Measurements from ENCODE around the gene TMEM121B.

Gene TMEM121B

DNA sequence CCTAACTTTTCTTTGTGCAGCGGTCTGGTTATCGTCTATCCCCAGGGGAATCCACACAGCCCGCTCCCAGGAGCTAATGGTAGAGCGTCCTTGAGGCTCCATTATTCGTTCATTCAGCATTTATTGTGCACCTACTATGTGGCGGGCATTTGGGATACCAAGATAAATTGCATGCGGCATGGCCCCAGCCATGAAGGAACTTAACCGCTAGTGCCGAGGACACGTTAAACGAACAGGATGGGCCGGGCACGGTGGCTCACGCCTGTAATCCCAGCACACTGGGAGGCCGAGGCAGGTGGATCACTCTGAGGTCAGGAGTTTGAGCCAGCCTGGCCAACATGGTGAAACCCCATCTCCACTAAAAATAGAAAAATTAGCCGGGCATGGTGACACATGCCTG lies 11.2 kb downstream of the TMEM121B start:
- FAIRE-seq = no peak

DNA sequence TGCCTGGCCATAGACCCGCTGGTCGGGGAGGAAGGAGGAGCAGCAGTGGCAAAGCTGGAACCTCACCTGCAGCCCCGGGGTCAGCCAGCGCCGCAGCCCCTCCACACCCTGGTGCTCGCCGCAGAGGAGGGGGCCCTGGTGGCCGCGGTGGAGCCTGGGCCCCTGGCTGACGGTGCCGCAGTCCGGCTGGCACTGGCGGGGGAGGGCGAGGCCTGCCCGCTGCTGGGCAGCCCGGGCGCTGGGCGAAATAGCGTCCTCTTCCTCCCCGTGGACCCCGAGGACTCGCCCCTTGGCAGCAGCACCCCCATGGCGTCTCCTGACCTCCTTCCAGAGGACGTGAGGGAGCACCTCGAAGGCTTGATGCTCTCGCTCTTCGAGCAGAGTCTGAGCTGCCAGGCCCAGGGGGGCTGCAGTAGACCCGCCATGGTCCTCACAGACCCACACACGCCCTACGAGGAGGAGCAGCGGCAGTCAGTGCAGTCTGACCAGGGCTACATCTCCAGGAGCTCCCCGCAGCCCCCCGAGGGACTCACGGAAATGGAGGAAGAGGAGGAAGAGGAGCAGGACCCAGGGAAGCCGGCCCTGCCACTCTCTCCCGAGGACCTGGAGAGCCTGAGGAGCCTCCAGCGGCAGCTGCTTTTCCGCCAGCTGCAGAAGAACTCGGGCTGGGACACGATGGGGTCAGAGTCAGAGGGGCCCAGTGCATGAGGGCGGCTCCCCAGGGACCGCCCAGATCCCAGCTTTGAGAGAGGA lies 11.9 kb downstream of the TMEM121B start:
- FAIRE-seq = no peak

DNA sequence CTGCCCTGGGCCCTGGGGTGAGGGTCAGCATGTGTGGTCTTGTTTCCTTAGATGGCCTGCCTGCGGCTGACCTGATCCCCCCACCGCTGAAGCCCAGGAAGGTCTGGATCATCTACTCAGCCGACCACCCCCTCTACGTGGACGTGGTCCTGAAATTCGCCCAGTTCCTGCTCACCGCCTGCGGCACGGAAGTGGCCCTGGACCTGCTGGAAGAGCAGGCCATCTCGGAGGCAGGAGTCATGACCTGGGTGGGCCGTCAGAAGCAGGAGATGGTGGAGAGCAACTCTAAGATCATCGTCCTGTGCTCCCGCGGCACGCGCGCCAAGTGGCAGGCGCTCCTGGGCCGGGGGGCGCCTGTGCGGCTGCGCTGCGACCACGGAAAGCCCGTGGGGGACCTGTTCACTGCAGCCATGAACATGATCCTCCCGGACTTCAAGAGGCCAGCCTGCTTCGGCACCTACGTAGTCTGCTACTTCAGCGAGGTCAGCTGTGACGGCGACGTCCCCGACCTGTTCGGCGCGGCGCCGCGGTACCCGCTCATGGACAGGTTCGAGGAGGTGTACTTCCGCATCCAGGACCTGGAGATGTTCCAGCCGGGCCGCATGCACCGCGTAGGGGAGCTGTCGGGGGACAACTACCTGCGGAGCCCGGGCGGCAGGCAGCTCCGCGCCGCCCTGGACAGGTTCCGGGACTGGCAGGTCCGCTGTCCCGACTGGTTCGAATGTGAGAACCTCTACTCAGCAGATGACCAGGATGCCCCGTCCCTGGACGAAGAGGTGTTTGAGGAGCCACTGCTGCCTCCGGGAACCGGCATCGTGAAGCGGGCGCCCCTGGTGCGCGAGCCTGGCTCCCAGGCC lies 12.7 kb downstream of the TMEM121B start:
- no peak for FAIRE-seq

GRCh38 chr22:17107547-17107810 lies 13.7 kb downstream of the TMEM121B start:
- FAIRE-seq = no peak

DNA sequence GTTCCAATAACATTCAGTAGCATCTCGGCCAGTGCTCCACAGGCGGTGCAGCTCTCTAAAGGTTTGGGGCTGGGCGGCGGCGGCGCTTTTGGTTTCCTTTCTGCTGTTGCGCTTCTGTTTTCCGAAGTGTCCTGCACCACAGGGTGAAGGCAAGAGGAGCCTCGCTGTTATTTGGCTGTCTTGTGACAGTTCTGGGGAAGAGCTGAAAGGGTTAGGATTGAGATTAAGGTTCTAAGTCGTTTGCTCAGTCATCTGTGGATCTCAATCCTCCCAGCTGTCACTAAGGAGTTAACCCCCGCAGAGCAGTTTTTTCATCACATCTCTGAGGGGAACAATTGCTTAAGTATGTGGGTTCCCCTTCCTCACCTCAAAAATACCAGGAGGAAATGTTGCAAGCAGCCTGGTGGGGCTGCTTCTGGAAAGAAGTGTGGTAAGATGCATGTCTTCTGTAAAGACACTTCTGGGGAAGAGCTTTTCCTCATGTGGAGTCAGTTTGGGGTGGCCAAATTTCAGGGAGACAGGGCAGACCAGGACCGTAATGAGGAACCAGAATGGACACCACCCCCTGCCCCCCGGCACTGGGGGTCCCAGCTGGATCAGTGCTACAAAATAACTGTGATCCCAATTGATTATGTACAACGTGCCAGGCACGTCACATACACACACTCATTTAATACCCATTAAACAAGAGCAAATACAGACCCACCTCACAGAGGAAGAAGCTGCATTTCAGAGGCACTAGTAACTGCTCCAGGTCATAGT lies 14.2 kb downstream of the TMEM121B start:
- FAIRE-seq = no peak

GRCh38 chr22:17106161-17106784 lies 14.9 kb downstream of the TMEM121B start:
- no peak for FAIRE-seq

DNA sequence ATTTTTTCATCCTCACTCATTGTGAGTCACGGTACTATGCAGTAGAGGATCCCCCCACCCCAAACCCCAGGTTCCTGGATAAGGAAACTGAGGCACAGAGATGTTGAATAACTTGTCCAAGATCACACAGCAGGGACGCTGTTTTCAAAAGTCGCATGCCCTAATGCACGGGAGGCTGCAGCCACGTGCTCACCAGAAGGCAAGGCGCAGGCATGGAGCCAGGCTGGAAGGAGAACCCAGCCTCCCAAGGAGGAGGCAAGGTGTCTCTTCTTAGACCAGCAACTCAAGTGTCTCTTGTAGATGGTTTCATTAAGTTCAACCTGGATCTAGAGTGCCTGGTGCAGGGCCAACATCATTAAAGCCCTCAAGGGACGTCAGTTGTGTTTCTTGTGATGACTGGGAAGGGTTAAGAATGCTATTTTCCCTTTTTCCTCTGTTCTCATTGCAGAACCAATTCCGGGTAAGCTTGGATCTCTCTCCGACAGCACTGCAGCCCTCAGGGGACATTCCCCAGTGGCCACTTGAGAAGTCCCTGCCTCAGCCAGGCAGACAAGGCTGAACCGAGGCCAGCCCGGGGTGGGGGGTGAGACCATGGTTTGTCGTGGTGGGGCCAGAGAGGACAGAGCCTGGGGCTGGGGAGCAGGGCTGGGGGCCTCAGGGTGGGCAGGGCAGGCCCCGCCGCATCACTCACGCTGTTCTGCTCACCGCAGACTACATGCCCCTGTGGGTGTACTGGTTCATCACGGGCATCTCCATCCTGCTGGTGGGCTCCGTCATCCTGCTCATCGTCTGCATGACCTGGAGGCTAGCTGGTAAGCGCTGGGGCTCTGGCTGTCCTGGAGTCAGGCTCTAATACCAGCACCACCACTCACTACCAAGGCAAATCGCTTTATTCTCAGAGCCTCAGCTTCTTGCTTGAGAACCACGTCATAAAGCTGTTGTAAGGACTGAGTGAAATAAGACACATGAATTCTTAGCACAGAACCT lies 15.7 kb downstream of the TMEM121B start:
- FAIRE-seq = no peak

DNA sequence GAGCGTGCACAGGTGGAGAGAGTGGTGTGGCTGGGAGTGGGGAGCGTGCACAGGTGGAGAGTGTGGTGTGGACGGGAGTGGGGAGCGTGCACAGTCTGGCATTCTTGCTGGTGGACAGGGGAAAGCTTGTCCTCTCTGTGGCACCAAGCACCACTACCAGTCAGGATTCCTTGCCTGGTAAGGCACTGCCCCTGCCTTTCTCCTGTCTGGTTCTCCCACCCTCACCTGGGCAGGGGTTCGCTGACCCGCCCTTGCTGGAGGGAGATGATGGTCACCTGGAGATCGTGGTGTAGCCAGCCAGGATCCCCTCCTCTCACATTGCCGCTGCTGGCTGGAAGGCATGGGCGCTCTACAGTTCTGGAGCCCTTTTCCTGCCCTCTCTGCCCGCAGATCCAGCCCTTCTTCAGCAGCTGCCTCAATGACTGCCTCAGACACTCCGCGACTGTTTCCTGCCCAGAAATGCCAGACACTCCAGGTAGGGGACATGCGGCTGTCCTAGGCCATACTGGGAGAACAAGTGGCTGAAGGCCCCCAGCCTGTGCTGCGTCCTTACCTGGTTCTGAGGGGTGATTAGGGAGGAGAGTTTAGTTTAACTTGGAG lies 16.7 kb downstream of the TMEM121B start:
- FAIRE-seq = no peak

DNA sequence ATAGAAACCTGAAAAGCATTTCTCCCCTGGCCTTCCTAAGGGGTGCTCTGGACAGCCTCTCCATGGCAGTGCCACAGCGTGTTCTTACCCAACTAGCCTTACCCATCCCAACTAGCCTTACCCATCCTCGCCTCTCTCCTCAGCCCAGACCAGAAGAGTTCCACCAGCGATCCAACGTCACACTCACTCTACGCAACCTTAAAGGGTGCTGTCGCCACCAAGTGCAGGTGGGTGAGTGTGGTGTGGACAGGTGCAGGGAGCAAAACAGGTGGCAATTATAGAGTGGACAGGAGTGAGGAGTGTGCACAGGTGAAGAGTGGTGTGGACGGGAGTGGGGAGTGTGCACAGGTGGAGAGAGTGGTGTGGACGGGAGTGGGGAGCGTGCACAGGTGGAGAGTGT lies 17.8 kb downstream of the TMEM121B start:
- FAIRE-seq = no peak

GRCh38 chr22:17102297-17102667 lies 18.9 kb downstream of the TMEM121B start:
- no peak for FAIRE-seq

- no peak for FAIRE-seq
These were observed 19.5 kb downstream of the TMEM121B start for GRCh38 chr22:17101475-17102296.

GRCh38 chr22:17100621-17101020 lies 20.5 kb downstream of the TMEM121B start:
- no peak for FAIRE-seq

DNA sequence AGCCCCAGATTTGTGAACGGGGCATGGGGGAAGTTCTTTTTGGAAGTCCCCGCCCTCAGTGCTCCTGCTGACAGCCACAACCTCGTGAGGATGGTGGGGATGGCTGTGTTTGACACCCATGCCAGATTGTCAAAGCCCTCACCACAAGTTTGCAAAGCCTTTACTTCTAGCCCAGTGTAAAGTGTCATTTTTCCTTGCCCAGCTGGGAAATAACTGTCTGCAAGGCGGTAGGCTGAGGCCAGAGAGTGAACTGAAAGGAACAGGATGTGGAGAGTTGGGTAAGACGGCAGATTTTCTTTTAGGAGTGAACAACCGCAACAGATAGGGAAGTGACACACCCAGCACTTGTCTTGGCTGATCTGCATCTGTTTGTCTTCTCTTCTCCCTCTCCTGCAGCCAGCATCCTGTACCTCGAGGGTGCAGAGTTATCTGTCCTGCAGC lies 22.8 kb downstream of the TMEM121B start:
- FAIRE-seq = no peak

- no peak for FAIRE-seq
These were observed 23.5 kb downstream of the TMEM121B start for GRCh38 chr22:17097701-17098100.

DNA sequence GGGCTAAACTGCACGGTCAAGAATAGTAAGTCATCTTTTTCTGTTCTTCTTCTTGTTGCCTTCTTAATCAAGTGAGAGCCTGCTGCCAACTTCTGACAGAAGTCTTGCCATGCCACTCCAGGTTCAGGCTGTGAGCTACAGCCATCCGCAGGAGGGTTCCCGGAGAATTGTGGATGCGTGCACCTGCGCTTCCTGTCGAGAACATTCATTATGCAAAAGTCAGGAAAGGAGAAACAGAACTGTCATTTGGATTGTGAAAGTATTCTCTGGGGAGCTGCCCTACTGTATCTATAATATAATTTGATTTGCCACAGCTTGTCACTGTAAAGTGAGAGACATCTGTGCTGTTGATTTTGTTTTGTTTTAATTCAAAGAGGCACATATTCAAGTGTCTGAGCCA lies 24.1 kb downstream of the TMEM121B start:
- no peak for FAIRE-seq

DNA sequence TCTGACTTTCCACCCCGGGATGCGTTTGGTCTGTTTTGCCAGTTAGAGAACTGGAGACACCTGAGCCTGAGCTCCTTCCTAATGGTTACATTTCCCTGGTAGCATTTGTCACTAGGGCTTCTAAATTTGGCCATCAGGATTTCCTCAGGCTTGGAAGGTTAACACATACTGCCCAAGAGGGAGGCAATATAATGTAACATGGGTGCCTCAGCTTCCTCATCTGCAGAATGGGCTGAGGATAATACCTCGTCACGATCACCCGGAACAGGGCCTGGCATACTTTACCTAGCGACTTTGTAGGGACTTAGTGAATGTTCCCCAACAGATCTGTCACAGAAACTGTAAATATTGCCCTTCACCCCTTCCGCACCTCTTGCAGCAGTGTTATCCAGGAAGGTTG lies 25.1 kb downstream of the TMEM121B start:
- no peak for FAIRE-seq

DNA sequence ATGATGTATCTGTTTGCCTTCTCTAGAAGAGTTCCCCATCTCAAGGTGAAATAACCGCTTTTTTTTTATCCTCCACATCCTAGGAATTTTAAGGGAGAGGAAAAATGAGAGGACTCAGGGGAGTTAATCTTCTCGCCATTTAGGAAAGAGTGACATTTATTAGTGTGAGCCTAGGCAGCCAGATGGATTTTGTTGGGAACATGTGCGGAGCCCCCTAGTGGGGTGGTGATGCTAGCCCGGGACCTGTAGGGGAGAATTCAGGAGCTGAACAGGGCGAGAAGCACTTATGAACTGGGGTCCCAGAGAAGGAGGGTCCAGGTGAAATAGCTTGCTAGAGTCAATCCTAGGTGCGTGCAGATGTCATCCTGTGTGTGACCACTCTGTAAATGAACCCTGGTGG lies 25.6 kb downstream of the TMEM121B start:
- no peak for FAIRE-seq

DNA sequence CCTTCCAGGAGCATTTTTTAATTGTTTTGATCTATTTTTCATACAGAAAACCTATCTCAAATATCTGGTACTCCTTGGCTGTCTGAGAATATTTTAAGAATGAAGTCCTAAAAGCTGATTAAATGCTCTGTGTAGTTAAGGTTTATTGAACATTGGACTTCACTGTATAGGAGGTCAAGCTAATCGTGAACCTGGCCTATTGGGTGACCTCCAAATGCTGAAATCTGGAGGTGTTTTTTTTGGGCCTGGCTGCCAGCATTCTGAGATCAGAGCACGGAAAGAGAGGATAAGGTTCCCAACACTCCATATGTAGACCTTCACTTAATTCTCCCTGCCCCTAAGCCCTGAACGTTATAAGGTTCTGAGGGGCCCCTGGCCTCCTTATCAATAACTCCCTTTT lies 28.1 kb downstream of the TMEM121B start:
- no peak for FAIRE-seq

DNA sequence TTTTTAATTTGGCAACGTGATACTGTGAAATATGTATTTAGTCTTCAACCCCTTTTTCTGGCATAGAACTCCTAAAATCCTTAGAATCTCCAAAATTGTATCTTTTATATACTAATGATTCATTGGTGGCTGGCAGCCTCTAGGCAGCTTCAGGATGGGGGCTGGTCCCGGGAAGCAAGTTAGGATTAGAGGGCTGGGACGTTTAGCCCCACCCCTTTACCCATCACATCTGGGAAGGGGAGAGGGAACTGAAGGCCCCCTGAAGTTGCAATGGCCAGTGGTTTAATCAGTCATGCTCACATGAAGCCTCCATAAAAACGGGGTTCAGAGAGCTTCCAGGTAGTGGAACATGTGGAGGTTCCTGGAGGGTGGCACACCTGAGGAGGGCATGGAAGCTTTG lies 29.3 kb downstream of the TMEM121B start:
- FAIRE-seq = no peak

- no peak for FAIRE-seq
These were observed 30.6 kb downstream of the TMEM121B start for GRCh38 chr22:17090550-17090949.
